ENCODE data around the gene IFT122.

GRCh38 chr3:129501630-129502029, 61.6 kb downstream of the IFT122 start:
- TF ChIP-seq CTCF (IDR thresholded peaks at IDR 0.05): no peak
- TF ChIP-seq EP300 (IDR thresholded peaks at IDR 0.05): no peak
- TF ChIP-seq POLR2AphosphoS5 (IDR thresholded peaks at IDR 0.05): no peak

Measured in upper lobe of left lung (tissue), 4 donors.